HG03175 (cell line): Measurements from ENCODE around the gene NFATC2IP.
"Not testable (repeated sequence)": the region's sequence is repeated elsewhere in the genome, so short reads cannot be mapped to it uniquely, and the experiment has no call there.

ENCODE experiments used
- ATAC-seq: cut with Tn5 transposase; IDR thresholded peaks from one replicate; pipeline ENCODE4 v1.9.1; 2021; ENCODE audit warnings: mild to moderate bottlenecking, moderate library complexity; ENCODE audit not compliant: unreplicated experiment

Gene NFATC2IP

DNA sequence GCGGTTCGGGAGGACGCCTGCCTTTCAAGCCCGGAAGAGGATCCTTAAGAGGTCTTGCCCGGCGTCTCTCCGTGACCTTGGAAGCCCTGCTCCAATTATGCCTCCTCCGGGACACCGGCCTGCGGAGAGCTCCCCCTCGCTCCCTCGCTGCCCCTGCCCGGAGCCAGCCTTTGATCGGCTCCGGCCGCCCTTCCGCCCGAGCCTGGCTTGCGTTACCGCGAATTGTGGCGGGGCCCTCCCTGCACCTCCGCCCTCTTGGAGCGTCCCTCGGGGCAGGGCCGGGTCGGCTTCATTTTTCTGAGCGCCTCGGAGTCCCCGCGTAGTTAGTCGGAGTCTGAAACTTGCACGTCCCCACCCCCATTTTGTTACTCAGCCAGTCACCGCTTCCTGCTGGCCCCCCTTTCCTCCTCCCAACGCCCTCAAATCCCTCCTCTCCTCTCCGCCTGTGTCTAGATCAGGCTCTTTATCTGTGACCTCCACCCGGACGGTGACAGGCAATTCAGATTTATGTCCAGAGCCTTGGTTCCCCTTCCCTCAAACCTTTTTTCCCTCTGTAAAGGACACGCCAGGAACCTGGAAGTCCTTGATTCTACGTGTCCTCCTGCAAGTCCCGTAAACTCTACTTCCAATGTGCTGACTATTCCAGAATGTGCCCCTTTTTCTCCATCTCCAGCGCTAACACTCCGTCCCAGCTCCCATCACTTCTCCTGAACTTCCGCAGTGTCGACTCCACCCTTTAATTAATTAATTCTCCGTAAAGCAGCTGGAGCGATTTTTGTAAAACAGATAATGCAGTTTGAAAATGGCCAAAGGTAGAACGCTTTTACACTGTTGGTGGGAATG lies 25.1 kb upstream of the NFATC2IP start:
- peak; percentile 32 for ATAC-seq

DNA sequence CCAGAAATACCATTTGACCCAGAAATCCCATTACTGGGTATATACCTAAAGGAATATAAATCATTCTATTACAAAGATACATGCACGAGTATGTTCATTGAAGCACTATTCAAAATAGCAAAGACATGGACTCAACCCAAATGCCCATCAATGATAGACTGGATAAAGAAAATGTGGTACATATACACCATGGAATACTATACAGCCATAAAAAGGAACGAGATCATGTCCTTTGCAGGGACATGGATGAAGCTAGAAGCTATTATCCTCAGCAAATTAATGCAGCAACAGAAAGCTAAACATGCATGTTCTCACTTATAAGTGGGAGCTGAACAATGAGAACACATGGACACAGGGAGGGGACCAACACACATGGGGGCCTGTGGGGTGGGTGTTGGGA lies 24.5 kb upstream of the NFATC2IP start:
- ATAC-seq = not testable (repeated sequence)

DNA sequence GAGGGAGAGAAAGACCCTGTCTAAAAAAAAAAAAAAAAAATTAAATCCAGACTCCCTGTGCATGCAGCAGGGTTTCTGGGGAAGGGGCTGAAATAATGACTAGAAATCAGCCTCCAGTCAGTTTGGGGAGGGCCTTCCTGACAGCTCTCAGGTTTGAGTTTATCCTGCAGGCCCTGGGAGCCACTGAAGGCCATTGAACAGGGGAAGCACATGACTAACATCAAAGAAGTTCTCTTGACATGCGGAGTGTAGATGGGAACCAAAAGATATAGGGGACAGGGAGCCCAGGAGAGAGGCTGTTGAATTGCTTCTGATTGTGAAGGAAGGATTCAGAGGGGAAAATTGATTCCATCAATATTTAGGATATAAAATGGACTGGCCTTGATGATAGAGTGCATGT lies 22.9 kb upstream of the NFATC2IP start:
- no peak for ATAC-seq

DNA sequence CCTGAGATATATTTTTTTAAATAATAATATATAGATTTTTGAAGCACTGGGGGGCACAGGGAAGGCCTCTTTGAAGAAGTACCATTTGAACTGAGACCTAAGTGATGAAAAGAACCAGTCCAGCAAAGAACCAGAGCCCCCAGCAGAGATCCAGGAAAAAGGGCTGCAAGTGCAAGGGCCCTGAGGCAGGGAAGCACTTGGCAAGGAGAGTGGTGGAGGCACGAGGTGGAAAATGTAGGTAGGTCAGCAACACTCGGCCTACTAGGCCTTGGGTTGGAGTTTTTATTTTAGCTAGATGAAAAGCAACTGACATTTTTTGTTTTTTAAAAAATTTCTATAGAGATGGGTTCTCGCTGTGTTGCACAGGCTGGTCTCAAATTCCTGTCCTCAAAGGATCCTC lies 20.5 kb upstream of the NFATC2IP start:
- ATAC-seq = no peak

DNA sequence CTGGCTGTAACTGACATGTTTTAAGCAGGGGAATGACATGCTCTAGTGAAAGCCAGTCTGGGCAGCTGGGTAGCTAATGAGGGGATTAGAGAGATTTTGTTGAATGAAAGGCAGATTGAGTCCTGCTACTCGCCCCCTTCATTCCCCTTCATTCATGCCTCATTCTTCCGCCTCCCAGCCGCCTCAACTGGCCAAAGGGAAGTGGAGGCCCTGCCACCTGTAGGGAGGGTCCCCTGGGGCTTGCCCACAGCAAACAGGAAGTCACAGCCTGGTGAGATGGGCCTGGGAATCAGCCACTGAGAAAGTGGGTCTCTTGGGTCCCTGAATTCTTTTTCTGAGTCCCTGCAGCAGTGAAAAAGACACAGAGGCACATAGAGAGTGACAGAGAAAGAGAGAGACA lies 20.1 kb upstream of the NFATC2IP start:
- no peak for ATAC-seq

DNA sequence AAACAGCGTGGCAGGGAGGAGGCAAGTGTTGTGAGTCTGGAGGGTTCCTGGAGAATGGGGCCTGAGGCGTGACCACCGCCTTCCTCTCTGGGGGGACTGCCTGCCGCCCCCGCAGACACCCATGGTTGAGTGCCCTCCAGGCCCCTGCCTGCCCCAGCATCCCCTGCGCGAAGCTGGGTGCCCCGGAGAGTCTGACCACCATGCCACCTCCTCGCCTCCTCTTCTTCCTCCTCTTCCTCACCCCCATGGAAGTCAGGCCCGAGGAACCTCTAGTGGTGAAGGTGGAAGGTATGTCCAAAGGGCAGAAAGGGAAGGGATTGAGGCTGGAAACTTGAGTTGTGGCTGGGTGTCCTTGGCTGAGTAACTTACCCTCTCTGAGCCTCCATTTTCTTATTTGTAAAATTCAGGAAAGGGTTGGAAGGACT lies 18.9 kb upstream of the NFATC2IP start, which contains the start of gene CD19:
CD19 (plus strand) TSS at position 171 of the 425 bp plus-strand sequence; CDS start at position 201, 30 bp downstream.
- no peak for ATAC-seq

DNA sequence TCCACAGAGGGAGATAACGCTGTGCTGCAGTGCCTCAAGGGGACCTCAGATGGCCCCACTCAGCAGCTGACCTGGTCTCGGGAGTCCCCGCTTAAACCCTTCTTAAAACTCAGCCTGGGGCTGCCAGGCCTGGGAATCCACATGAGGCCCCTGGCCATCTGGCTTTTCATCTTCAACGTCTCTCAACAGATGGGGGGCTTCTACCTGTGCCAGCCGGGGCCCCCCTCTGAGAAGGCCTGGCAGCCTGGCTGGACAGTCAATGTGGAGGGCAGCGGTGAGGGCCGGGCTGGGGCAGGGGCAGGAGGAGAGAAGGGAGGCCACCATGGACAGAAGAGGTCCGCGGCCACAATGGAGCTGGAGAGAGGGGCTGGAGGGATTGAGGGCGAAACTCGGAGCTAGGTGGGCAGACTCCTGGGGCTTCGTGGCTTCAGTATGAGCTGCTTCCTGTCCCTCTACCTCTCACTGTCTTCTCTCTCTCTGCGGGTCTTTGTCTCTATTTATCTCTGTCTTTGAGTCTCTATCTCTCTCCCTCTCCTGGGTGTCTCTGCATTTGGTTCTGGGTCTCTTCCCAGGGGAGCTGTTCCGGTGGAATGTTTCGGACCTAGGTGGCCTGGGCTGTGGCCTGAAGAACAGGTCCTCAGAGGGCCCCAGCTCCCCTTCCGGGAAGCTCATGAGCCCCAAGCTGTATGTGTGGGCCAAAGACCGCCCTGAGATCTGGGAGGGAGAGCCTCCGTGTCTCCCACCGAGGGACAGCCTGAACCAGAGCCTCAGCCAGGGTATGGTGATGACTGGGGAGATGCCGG lies 18.2 kb upstream of the NFATC2IP start:
- ATAC-seq = no peak

DNA sequence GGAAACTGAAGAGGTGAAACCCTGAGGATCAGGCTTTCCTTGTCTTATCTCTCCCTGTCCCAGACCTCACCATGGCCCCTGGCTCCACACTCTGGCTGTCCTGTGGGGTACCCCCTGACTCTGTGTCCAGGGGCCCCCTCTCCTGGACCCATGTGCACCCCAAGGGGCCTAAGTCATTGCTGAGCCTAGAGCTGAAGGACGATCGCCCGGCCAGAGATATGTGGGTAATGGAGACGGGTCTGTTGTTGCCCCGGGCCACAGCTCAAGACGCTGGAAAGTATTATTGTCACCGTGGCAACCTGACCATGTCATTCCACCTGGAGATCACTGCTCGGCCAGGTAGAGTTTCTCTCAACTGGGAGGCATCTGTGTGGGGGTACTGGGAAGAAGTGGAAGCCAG lies 17.6 kb upstream of the NFATC2IP start:
- ATAC-seq = no peak

DNA sequence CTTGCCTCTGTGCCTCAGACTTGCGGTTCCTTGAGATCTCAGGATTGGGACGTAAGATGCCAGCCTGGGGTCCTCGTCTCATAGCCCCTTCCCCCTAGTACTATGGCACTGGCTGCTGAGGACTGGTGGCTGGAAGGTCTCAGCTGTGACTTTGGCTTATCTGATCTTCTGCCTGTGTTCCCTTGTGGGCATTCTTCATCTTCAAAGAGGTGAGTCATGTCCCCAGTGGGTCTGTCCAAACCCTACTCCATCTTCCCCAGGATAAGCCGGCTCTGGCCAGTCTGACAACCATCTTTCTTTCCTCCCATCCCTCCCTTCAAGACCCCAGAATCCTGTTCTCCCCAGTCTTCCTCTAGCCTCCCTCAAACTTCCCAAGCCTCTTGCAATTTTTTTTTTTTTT lies 15.4 kb upstream of the NFATC2IP start:
- ATAC-seq = no peak

DNA sequence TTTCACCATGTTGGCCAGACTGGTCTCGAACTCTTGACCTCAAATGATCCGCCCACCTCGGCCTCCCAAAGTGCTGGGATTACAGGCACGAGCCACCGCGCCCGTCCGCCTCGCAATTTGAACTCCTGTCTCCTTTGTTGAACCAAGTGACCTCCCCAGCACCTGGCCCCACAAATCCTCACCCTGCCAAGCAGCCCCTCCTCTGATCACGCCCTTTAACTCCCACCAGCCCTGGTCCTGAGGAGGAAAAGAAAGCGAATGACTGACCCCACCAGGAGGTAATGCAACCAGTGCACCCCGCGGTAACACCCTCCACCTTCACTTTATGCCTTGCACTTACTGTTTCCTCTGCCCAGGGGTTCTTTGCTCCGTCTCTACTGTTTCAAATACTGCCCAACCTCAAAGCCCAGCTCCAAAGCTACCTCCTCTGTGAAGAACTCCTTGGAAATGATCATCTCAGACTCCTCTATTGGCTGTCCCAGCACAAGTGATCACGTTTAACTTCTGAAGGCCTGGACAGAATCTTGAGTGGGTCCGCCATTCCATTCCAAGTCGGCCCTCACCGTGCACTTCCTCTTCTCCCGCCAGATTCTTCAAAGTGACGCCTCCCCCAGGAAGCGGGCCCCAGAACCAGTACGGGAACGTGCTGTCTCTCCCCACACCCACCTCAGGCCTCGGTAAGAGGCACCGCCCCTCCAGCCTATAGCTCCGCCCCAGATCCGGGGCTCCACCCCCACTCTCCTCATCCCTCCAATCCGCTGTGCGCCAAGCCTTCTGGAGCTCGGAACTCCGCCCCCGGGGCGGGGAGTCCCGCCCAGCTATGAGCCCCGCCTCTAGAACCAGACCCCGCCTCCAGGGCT lies 14.6 kb upstream of the NFATC2IP start:
- ATAC-seq = peak; percentile 75

DNA sequence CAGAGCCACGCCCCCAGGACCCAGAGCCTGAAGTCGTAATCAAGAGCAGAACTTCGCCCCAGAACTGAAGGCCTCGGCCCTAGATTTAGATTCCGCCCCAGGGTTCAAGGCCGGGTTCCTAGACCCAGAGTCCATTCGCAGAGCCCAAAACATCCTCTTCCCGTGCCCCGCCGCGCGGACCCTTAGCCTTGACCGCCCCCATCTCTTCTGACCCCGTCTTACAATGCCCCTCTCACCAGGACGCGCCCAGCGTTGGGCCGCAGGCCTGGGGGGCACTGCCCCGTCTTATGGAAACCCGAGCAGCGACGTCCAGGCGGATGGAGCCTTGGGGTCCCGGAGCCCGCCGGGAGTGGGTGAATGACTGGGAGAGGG lies 14.0 kb upstream of the NFATC2IP start:
- ATAC-seq = no peak

DNA sequence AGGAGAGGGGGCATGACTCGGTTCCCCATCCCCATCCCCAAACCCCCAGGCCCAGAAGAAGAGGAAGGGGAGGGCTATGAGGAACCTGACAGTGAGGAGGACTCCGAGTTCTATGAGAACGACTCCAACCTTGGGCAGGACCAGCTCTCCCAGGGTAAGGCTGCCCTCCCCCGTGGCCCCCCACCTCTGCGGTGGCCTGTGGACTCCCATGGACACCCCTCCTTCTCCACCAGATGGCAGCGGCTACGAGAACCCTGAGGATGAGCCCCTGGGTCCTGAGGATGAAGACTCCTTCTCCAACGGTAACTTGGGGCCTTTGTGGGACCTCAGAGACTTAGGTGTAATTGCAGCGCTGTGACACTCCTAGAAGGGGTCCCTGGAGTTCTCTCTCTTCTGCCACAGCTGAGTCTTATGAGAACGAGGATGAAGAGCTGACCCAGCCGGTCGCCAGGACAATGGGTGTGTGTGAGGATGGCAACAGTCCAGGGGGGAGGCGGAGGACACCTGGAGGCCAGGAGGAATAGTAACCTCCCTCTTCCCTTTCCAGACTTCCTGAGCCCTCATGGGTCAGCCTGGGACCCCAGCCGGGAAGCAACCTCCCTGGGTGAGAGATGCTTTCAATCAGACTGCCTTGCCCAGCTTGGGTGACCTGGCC lies 13.4 kb upstream of the NFATC2IP start:
- ATAC-seq = no peak

DNA sequence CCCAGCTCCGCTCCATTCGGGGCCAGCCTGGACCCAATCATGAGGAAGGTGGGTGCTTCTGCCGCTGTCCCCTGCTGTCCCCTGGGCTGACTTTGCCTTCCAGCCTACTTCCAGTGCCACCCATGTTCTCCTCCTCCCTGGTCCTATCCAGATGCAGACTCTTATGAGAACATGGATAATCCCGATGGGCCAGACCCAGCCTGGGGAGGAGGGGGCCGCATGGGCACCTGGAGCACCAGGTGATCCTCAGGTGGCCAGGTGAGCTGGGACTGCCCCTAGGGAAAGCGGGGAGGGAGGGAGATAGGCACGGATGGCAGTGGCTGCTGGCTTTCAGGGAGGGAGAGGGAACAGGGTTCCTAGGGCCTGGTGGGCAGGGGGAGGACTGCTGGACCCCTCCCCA lies 12.0 kb upstream of the NFATC2IP start:
- ATAC-seq = no peak

DNA sequence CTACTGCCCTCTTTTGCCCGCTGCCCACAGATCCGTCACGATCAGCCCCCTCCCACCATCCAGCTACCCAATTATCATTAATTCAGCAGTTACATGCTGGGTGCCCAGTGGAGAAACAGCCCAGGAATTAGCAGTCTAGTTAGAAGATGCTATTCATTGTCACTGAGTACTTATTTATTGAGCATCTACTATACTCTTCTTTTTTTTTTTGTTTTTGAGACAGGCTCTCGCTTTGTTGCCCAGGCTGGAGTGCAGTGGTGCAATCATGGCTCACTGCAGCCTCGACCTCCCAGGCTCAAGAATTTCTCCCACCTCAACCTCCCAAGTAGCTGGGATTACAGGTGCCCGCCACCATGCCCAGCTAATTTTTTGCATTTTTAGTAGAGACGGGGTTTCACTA lies 10.9 kb upstream of the NFATC2IP start:
- not testable (repeated sequence) for ATAC-seq

DNA sequence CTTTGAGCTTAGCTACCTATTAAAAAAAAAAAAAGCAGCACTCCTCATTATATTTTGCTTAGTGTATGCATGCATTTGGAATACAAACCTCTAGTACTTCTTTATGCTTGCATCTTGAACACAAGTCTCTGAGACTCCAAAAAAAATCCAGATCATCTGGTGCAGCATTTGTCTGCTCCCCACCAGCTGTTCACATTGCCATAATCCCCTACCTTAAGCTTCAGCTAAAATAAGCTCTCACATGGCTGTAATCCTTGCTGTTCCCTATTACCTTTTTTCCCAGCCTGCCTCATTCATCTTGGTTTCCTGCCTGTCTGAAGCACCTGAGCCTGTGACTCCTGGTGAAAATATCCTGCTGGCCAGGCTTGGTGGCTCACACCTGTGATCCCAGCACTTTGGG lies 7.5 kb upstream of the NFATC2IP start:
- ATAC-seq = no peak

DNA sequence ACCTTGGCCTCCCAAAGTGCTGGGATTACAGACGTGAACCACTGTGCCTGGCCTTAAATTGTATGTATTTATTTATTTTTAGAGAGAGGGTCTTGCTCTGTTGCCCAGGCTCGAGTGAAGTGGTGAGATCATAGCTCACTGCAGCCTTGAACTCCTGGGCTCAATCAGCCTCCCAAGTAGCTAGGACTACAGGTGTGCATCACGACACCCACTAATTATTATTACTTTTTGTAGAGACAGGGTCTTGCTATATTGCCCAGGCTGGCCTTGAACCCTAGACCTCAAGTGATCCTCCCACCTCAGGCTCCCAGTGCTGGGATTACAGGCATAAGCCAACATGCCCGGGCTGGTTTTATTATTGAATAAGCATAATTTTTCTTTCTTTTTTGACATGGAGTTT lies 4.1 kb upstream of the NFATC2IP start:
- ATAC-seq = no peak

DNA sequence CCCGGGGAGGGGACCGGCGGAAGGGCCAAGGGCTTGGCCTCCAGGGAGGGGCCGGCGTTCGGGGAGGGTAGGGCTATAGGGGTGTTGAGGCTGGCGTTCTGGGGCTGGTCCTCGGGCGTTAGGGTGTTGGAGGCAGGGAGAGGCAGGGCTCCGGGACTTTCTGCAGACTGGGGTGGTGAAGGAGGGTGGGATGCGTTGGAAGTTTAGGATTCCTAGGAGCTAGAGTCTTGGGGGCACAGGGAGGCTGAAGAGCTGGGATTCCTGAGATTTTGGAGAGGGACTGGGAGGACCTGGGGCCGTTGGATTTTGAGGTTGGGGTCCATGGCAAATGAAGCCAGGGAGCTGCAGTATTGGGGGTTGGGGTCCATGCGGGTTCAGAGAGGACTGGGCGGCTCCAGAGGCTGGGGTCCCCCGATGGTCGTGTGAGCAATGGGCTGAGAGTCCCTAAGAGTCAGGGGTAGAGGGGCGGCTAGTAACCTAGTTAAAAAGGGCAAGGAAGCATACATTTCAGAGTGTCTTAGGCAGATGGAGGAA lies 740 bp downstream of the NFATC2IP start:
- peak; percentile 21 for ATAC-seq

DNA sequence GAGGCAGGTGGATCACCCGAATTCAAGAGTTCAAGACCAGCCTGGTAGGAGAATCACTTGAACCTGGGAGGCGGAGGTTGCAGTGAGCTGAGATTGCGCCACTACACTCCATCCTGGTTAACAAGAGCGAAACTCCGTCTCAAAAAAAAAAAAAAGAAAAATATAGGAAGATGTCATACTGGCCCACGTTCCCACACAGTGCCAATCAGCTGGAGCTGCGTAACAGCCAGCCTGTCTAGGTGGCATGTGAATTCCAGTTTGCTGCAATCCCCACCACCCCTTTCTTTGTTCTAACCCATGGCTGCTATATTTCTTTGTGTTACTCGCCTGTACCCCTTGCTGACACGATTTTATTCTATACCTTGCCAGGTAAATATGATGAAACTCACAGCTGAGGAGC lies 7.5 kb downstream of the NFATC2IP start:
- no peak for ATAC-seq

DNA sequence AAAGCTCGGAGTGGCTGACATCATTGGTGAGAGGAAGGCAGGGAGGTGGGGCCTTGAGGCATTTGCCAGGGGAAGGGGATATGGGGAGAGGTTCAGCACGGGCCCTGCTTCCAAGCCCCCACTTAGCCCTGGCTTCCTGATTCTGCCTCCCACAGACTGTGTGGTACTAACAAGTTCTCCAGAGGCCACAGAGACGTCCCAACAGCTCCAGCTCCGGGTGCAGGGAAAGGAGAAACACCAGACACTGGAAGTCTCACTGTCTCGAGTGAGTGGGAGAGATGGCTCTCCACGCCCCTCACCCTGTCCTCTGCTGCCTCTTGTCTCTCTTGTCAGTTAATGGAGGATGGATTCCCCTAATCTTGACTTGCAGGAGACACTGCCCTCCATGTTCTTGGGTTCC lies 8.1 kb downstream of the NFATC2IP start:
- ATAC-seq = no peak

DNA sequence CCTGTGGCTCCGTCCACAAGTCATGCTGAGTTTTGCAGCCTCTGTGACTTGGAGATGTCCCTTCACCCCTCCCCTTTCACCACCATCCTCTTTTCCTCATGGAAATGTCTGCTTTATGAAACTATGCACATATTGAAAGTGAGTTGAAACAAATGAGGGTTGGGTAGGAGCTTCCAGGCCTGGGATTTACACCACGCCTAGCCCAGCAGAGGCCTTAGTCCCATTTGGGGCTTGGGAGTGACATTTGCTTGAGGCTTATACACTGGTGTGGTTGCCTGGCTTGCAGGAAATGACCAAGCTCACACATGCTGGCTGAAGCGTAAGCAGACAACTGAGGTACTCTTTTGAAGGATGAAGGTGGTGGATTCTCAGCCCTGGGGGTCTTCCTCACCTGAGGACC lies 13.3 kb downstream of the NFATC2IP start:
- ATAC-seq = no peak
